GM18505 (cell line): ENCODE data around the gene IL22RA1.

Experiments used
- ATAC-seq: cut with Tn5 transposase; IDR thresholded peaks from one replicate; pipeline ENCODE4 v1.9.1; 2021; ENCODE audit not compliant: unreplicated experiment
- POLR2A ChIP-seq: IDR thresholded peaks from 4 replicates; pipeline ENCODE4 v1.6.1; 2011; ENCODE audit warnings: borderline replicate concordance; ENCODE audit not compliant: insufficient read depth, insufficient read length; ENCODE audit errors: extremely low read depth

Gene IL22RA1

GRCh38 chr1:24142546-24143534 is at the start of gene IL22RA1:
TSS of gene IL22RA1 (minus strand) at chr1:24143140. CDS start at chr1:24143082, 58 bp downstream.
- TF ChIP-seq POLR2A: no peak
- ATAC-seq: no peak

- no peak for ATAC-seq
- no peak for TF ChIP-seq POLR2A
These were observed 48.9 kb upstream of the IL22RA1 start for GRCh38 chr1:24191860-24192259.

- TF ChIP-seq POLR2A: peak; percentile 23
- ATAC-seq: no peak
These were observed 48.1 kb upstream of the IL22RA1 start for GRCh38 chr1:24190983-24191461.

GRCh38 chr1:24189528-24189927 is 46.6 kb upstream of the IL22RA1 start:
- no peak for TF ChIP-seq POLR2A
- no peak for ATAC-seq

GRCh38 chr1:24186993-24187790 is 44.3 kb upstream of the IL22RA1 start, which contains the start of gene IFNLR1:
TSS of gene IFNLR1 (minus strand) at chr1:24187289. CDS start at chr1:24187248, 41 bp downstream.
- TF ChIP-seq POLR2A: peak; percentile 47
- peak; percentile 37 for ATAC-seq

- no peak for ATAC-seq
- no peak for TF ChIP-seq POLR2A
These were observed 43.7 kb upstream of the IL22RA1 start for GRCh38 chr1:24186711-24186992.

- no peak for TF ChIP-seq POLR2A
These were observed 43.2 kb upstream of the IL22RA1 start for GRCh38 chr1:24186031-24186710.

GRCh38 chr1:24185076-24185475 is 42.1 kb upstream of the IL22RA1 start:
- no peak for ATAC-seq
- no peak for TF ChIP-seq POLR2A

More at GRCh38 chr1:24186031-24186710, 43.2 kb upstream of the IL22RA1 start:
- no peak for ATAC-seq

- no peak for TF ChIP-seq POLR2A
- no peak for ATAC-seq
These were observed 39.1 kb upstream of the IL22RA1 start for GRCh38 chr1:24182061-24182460.

GRCh38 chr1:24181619-24182018 is 38.7 kb upstream of the IL22RA1 start:
- TF ChIP-seq POLR2A: no peak
- no peak for ATAC-seq

GRCh38 chr1:24180676-24181075 is 37.7 kb upstream of the IL22RA1 start:
- no peak for ATAC-seq
- no peak for TF ChIP-seq POLR2A

GRCh38 chr1:24179251-24179840 is 36.4 kb upstream of the IL22RA1 start:
- ATAC-seq: no peak
- TF ChIP-seq POLR2A: no peak
